HepG2 (cell line): ENCODE results near the gene C1S. TPM values are rescaled to one million over a fixed set of nuclear protein-coding genes. Genes with fewer than 3 reads are reported as not detected.

ENCODE experiments used
- AGO2 ChIP-seq: fragments of 200-400 bp; formaldehyde crosslinking; optimal IDR thresholded peaks from 2 replicates; pipeline ENCODE3; 2017; ENCODE audit warnings: mild to moderate bottlenecking, low read depth, low read length, moderate library complexity
- DPF2 ChIP-seq: sonication (generic); formaldehyde crosslinking; IDR thresholded peaks from 2 replicates; pipeline ENCODE4 v1.4.0; 2020; ENCODE audit warnings: mild to moderate bottlenecking, low read depth, missing genetic modification reagents, borderline replicate concordance
- E2F1 ChIP-seq: sonication (generic); formaldehyde crosslinking; IDR thresholded peaks from 2 replicates; pipeline ENCODE4 v1.5.0; 2020; ENCODE audit warnings: missing genetic modification reagents
- GRHL1 ChIP-seq: sonication (generic); formaldehyde crosslinking; conservative IDR thresholded peaks from 2 replicates; pipeline ENCODE4 v1.8.0; 2022; ENCODE audit warnings: missing genetic modification reagents
- NKX3-1 ChIP-seq: sonication (generic); formaldehyde crosslinking; IDR thresholded peaks from 2 replicates; pipeline ENCODE4 v1.5.0; 2020; ENCODE audit warnings: missing genetic modification reagents
- PCBP1 ChIP-seq: fragments of 200-400 bp; formaldehyde crosslinking; IDR thresholded peaks from 2 replicates; pipeline ENCODE4 v1.6.1; 2017; ENCODE audit warnings: mild to moderate bottlenecking, low read depth, low read length, borderline replicate concordance
- SNAPC4 ChIP-seq: sonication (generic); formaldehyde crosslinking; IDR thresholded peaks from 2 replicates; pipeline ENCODE4 v1.4.0; 2020; ENCODE audit warnings: mild to moderate bottlenecking, missing genetic modification reagents
- TMF1 ChIP-seq: sonication (generic); formaldehyde crosslinking; IDR thresholded peaks from 2 replicates; pipeline ENCODE4 v1.8.1; 2022; ENCODE audit warnings: low read depth, missing genetic modification reagents
- TRIM24 ChIP-seq: sonication (generic); formaldehyde crosslinking; IDR thresholded peaks from 2 replicates; pipeline ENCODE4 v1.8.0; 2022; ENCODE audit warnings: mild to moderate bottlenecking, missing genetic modification reagents
- ZFP90 ChIP-seq: sonication (generic); formaldehyde crosslinking; IDR thresholded peaks from 2 replicates; pipeline ENCODE4 v1.8.0; 2022; ENCODE audit warnings: missing genetic modification reagents, mild to moderate bottlenecking, inconsistent platforms, borderline replicate concordance
- ZNF776 ChIP-seq: sonication (generic); formaldehyde crosslinking; IDR thresholded peaks from 2 replicates; pipeline ENCODE4 v1.4.0; 2020; ENCODE audit warnings: mild to moderate bottlenecking, missing genetic modification reagents
- polyA plus RNA-seq, 8 experiments: library from polyadenylated mRNA; depleted of rRNA in 3 of 8; stranded (reverse) in 7 of 8; unstranded in 1 of 8; fragments of >200 nt; fragmentation: Illumina TruSeq in 4 of 8; extraction: Trizol in 4 of 8; gene quantifications; 2 replicates each; pipeline versions ENCODE4 v1.2.1 to v1.2.3, GENCODE V29; 2011 to 2016; ENCODE audit warnings: low read depth in 4 of 8, missing spikeins in 1 of 8, mixed read lengths in 1 of 8; ENCODE audit not compliant: insufficient read depth in 1 of 8
- total RNA-seq, 5 experiments: library from RNA; depleted of rRNA; stranded (reverse); fragments of >200 nt; fragmentation: Illumina TruSeq; extraction: Trizol; gene quantifications; 2 replicates each; pipeline ENCODE4 v1.2.3, GENCODE V29; 2016; ENCODE audit warnings: low read depth in 1 of 5
- TF ChIP-seq, protein P1 (sequence below): sonication (generic); formaldehyde crosslinking; IDR thresholded peaks from 2 replicates; pipeline ENCODE4 v1.4.0; 2020; ENCODE audit warnings: mild to moderate bottlenecking, missing genetic modification reagents
- TF ChIP-seq, protein P2 (sequence below): IDR thresholded peaks from 2 replicates; pipeline ENCODE4 v1.6.1; 2016; ENCODE audit warnings: mild to moderate bottlenecking, missing biosample characterization, missing genetic modification reagents

The C1S gene
- total and polyA plus RNA-seq, 2 of the 13 experiments (the other 11 are each of a cell fraction or from before 2014, with no cell fraction given), result 14.5 to 18.2 TPM

DNA sequence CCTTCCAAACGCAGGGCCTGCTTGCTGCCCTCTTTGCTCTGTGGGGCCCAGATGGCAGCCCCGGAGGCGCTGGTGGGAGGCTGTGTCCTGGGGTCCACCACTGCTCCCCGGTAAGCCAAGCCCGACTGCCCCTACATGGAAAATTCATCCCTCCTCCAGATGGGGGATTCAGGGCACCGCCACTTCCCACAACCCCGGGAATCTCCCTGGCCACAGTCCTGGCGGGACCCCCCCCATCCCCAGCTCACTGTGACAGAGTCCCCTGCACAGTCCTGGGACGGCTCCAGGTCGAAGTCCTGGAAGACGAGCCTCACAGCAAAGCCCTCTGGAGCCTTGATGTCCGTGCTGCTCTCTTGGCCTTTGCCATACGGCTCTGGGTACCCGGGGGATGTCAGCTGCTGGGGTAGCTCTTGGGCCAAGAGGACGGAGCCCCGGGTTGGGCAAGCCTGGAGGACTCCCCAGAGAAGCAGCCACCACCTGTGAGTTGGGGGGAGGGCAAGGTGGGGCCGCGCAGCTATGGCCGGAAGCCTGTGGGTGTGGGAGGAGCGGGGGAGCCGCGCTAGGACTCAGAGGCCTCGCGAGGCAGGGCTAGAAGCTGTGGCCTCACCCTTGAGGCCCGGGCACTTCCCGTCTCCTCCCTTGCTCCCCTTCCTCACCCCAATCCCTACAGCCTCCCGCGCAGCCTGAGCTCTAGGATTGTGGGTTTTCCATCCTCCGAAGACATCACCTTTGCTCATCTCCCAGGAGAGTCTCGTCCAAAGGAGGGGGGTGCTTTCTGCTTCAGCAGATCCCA, 47.7 kb downstream of the C1S start (continued):
- peak; percentile 92 for TF ChIP-seq ZFP90
- TF ChIP-seq AGO2, result peak; percentile 91
- 0 out of 2 replicates have a peak, but pooled peaks have one; percentile 39 for TF ChIP-seq NKX3-1 (CRISPR knock-in tag)
- peak; percentile 94 for TF ChIP-seq PCBP1
- no peak for TF ChIP-seq ZNF776 (CRISPR knock-in tag)
- peak; percentile 66; the same call in 1 of the 2 replicates for TF ChIP-seq TMF1 (CRISPR knock-in tag)
- TF ChIP-seq SNAPC4 (CRISPR knock-in tag), result peak; percentile 67; the same call in 1 of the 2 replicates
- TF ChIP-seq GRHL1 (CRISPR knock-in tag), result no peak
- TF ChIP-seq, protein P1, sequence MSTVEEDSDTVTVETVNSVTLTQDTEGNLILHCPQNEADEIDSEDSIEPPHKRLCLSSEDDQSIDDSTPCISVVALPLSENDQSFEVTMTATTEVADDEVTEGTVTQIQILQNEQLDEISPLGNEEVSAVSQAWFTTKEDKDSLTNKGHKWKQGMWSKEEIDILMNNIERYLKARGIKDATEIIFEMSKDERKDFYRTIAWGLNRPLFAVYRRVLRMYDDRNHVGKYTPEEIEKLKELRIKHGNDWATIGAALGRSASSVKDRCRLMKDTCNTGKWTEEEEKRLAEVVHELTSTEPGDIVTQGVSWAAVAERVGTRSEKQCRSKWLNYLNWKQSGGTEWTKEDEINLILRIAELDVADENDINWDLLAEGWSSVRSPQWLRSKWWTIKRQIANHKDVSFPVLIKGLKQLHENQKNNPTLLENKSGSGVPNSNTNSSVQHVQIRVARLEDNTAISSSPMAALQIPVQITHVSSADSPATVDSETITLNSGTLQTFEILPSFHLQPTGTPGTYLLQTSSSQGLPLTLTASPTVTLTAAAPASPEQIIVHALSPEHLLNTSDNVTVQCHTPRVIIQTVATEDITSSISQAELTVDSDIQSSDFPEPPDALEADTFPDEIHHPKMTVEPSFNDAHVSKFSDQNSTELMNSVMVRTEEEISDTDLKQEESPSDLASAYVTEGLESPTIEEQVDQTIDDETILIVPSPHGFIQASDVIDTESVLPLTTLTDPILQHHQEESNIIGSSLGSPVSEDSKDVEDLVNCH, result no peak
- no peak for TF ChIP-seq TRIM24 (CRISPR knock-in tag)
- TF ChIP-seq, protein P2, sequence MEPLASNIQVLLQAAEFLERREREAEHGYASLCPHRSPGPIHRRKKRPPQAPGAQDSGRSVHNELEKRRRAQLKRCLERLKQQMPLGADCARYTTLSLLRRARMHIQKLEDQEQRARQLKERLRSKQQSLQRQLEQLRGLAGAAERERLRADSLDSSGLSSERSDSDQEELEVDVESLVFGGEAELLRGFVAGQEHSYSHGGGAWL (CRISPR knock-in tag), result peak; percentile 74; the same call in 1 of the 2 replicates
- TF ChIP-seq E2F1 (CRISPR knock-in tag), result peak; percentile 42; the same call in 1 of the 2 replicates
- TF ChIP-seq DPF2 (CRISPR knock-in tag), result 0 out of 2 replicates have a peak, but pooled peaks have one; percentile 31
